ENCODE measurements around the gene RPA3.

RPA3 gene

GRCh38 chr7:7720750-7721621 is 2.6 kb upstream of the RPA3 start:
- no peaks in the 10 kb centered on the region for H3K27me3 ChIP-seq (ENCODE audit: control insufficient read depth in 1 of 2, insufficient read depth in 2 of 2, low read length in 2 of 2)
- H3K4me3 ChIP-seq (ENCODE audit: low read depth in 1 of 2, low read length in 2 of 2) = no peak overlapping the region
- H3K9ac ChIP-seq (ENCODE audit: low read length) = no peak overlapping the region
- H3K36me3 ChIP-seq (ENCODE audit: insufficient read depth, low read length) = no peaks in the 10 kb centered on the region
- peaks cover 18% of the 10 kb centered on the region for H3K4me1 ChIP-seq (ENCODE audit: insufficient read depth, low read length)
- H3K9me3 ChIP-seq (ENCODE audit: low read length) = no peaks in the 10 kb centered on the region
- no peak overlapping the region for H3K27ac ChIP-seq (ENCODE audit: low read depth, low read length)

- no peaks in the 10 kb centered on the region for H3K27me3 ChIP-seq (ENCODE audit: control insufficient read depth in 1 of 2, insufficient read depth in 2 of 2, low read length in 2 of 2)
- H3K27ac ChIP-seq (ENCODE audit: low read depth, low read length) = no peak overlapping the region
These were observed 1.8 kb upstream of the RPA3 start for GRCh38 chr7:7720193-7720592.

GRCh38 chr7:7719236-7719635 is 829 bp upstream of the RPA3 start:
- H3K4me1 ChIP-seq (ENCODE audit: insufficient read depth, low read length) = peaks cover 18% of the 10 kb centered on the region
- no peaks in the 10 kb centered on the region for H3K9me3 ChIP-seq (ENCODE audit: low read length)
- no peak overlapping the region for H3K27ac ChIP-seq (ENCODE audit: low read depth, low read length)
- no peaks in the 10 kb centered on the region for H3K36me3 ChIP-seq (ENCODE audit: insufficient read depth, low read length)
- no peak overlapping the region for H3K9ac ChIP-seq (ENCODE audit: low read length)
- H3K27me3 ChIP-seq (ENCODE audit: control insufficient read depth in 1 of 2, insufficient read depth in 2 of 2, low read length in 2 of 2) = no peaks in the 10 kb centered on the region
- no peak overlapping the region for H3K4me3 ChIP-seq (ENCODE audit: low read depth in 1 of 2, low read length in 2 of 2)

More at GRCh38 chr7:7720193-7720592, 1.8 kb upstream of the RPA3 start:
- H3K9me3 ChIP-seq (ENCODE audit: low read length) = no peaks in the 10 kb centered on the region
- H3K36me3 ChIP-seq (ENCODE audit: insufficient read depth, low read length) = no peaks in the 10 kb centered on the region
- no peak overlapping the region for H3K4me3 ChIP-seq (ENCODE audit: low read depth in 1 of 2, low read length in 2 of 2)
- peaks cover 18% of the 10 kb centered on the region for H3K4me1 ChIP-seq (ENCODE audit: insufficient read depth, low read length)
- H3K9ac ChIP-seq (ENCODE audit: low read length) = no peak overlapping the region

GRCh38 chr7:7713730-7714129 is 4.7 kb downstream of the RPA3 start:
- Histone ChIP-seq H3K36me3 (ENCODE audit: insufficient read depth, low read length) (no peaks in the 10 kb centered on the region), H3K4me3 (ENCODE audit: low read depth in 1 of 2, low read length in 2 of 2) (no peak overlapping the region), H3K9ac (ENCODE audit: low read length) (no peak overlapping the region), H3K27me3 (ENCODE audit: control insufficient read depth in 1 of 2, insufficient read depth in 2 of 2, low read length in 2 of 2) (no peaks in the 10 kb centered on the region), H3K9me3 (ENCODE audit: low read length) (no peaks in the 10 kb centered on the region), H3K4me1 (ENCODE audit: insufficient read depth, low read length) (peaks cover 2% of the 10 kb centered on the region), H3K27ac (ENCODE audit: low read depth, low read length) (no peak overlapping the region)

GRCh38 chr7:7710469-7710868 is 7.9 kb downstream of the RPA3 start:
- Histone ChIP-seq H3K27ac (ENCODE audit: low read depth, low read length) (no peak overlapping the region), H3K9ac (ENCODE audit: low read length) (no peak overlapping the region), H3K4me1 (ENCODE audit: insufficient read depth, low read length) (no peaks in the 10 kb centered on the region), H3K36me3 (ENCODE audit: insufficient read depth, low read length) (no peaks in the 10 kb centered on the region), H3K27me3 (ENCODE audit: control insufficient read depth in 1 of 2, insufficient read depth in 2 of 2, low read length in 2 of 2) (no peaks in the 10 kb centered on the region), H3K9me3 (ENCODE audit: low read length) (no peaks in the 10 kb centered on the region), H3K4me3 (ENCODE audit: low read depth in 1 of 2, low read length in 2 of 2) (no peak overlapping the region)

- H3K9ac ChIP-seq (ENCODE audit: low read length) = no peak overlapping the region
- H3K27me3 ChIP-seq (ENCODE audit: control insufficient read depth in 1 of 2, insufficient read depth in 2 of 2, low read length in 2 of 2) = no peaks in the 10 kb centered on the region
- no peaks in the 10 kb centered on the region for H3K4me1 ChIP-seq (ENCODE audit: insufficient read depth, low read length)
- H3K36me3 ChIP-seq (ENCODE audit: insufficient read depth, low read length) = no peaks in the 10 kb centered on the region
- no peak overlapping the region for H3K4me3 ChIP-seq (ENCODE audit: low read depth in 1 of 2, low read length in 2 of 2)
- no peaks in the 10 kb centered on the region for H3K9me3 ChIP-seq (ENCODE audit: low read length)
- no peak overlapping the region for H3K27ac ChIP-seq (ENCODE audit: low read depth, low read length)
These were observed 9.1 kb downstream of the RPA3 start for GRCh38 chr7:7709291-7709690.

GRCh38 chr7:7707806-7708205 is 10.6 kb downstream of the RPA3 start:
- no peak overlapping the region for H3K9ac ChIP-seq (ENCODE audit: low read length)
- no peaks in the 10 kb centered on the region for H3K36me3 ChIP-seq (ENCODE audit: insufficient read depth, low read length)
- H3K27me3 ChIP-seq (ENCODE audit: control insufficient read depth in 1 of 2, insufficient read depth in 2 of 2, low read length in 2 of 2) = no peaks in the 10 kb centered on the region
- H3K9me3 ChIP-seq (ENCODE audit: low read length) = no peaks in the 10 kb centered on the region
- H3K27ac ChIP-seq (ENCODE audit: low read depth, low read length) = no peak overlapping the region
- no peak overlapping the region for H3K4me3 ChIP-seq (ENCODE audit: low read depth in 1 of 2, low read length in 2 of 2)
- H3K4me1 ChIP-seq (ENCODE audit: insufficient read depth, low read length) = no peaks in the 10 kb centered on the region

GRCh38 chr7:7707246-7707645 is 11.2 kb downstream of the RPA3 start:
- Histone ChIP-seq H3K9ac (ENCODE audit: low read length) (no peak overlapping the region), H3K36me3 (ENCODE audit: insufficient read depth, low read length) (no peaks in the 10 kb centered on the region), H3K4me1 (ENCODE audit: insufficient read depth, low read length) (no peaks in the 10 kb centered on the region), H3K27me3 (ENCODE audit: control insufficient read depth in 1 of 2, insufficient read depth in 2 of 2, low read length in 2 of 2) (no peaks in the 10 kb centered on the region), H3K4me3 (ENCODE audit: low read depth in 1 of 2, low read length in 2 of 2) (no peak overlapping the region), H3K9me3 (ENCODE audit: low read length) (no peaks in the 10 kb centered on the region), H3K27ac (ENCODE audit: low read depth, low read length) (no peak overlapping the region)

GRCh38 chr7:7706556-7707172 is 11.7 kb downstream of the RPA3 start:
- Histone ChIP-seq H3K36me3 (ENCODE audit: insufficient read depth, low read length) (no peaks in the 10 kb centered on the region), H3K27ac (ENCODE audit: low read depth, low read length) (no peak overlapping the region), H3K9ac (ENCODE audit: low read length) (no peak overlapping the region), H3K4me1 (ENCODE audit: insufficient read depth, low read length) (no peaks in the 10 kb centered on the region), H3K4me3 (ENCODE audit: low read depth in 1 of 2, low read length in 2 of 2) (no peak overlapping the region), H3K27me3 (ENCODE audit: control insufficient read depth in 1 of 2, insufficient read depth in 2 of 2, low read length in 2 of 2) (no peaks in the 10 kb centered on the region), H3K9me3 (ENCODE audit: low read length) (no peaks in the 10 kb centered on the region)

GRCh38 chr7:7706101-7706511 is 12.3 kb downstream of the RPA3 start:
- no peaks in the 10 kb centered on the region for H3K4me1 ChIP-seq (ENCODE audit: insufficient read depth, low read length)

GRCh38 chr7:7705318-7705717 is 13.1 kb downstream of the RPA3 start:
- no peaks in the 10 kb centered on the region for H3K4me1 ChIP-seq (ENCODE audit: insufficient read depth, low read length)
- no peaks in the 10 kb centered on the region for H3K27me3 ChIP-seq (ENCODE audit: control insufficient read depth in 1 of 2, insufficient read depth in 2 of 2, low read length in 2 of 2)
- H3K9ac ChIP-seq (ENCODE audit: low read length) = no peak overlapping the region
- no peaks in the 10 kb centered on the region for H3K9me3 ChIP-seq (ENCODE audit: low read length)
- no peak overlapping the region for H3K4me3 ChIP-seq (ENCODE audit: low read depth in 1 of 2, low read length in 2 of 2)
- H3K27ac ChIP-seq (ENCODE audit: low read depth, low read length) = no peak overlapping the region
- H3K36me3 ChIP-seq (ENCODE audit: insufficient read depth, low read length) = no peaks in the 10 kb centered on the region

More at GRCh38 chr7:7706101-7706511, 12.3 kb downstream of the RPA3 start:
- H3K36me3 ChIP-seq (ENCODE audit: insufficient read depth, low read length) = no peaks in the 10 kb centered on the region
- H3K4me3 ChIP-seq (ENCODE audit: low read depth in 1 of 2, low read length in 2 of 2) = no peak overlapping the region
- no peaks in the 10 kb centered on the region for H3K27me3 ChIP-seq (ENCODE audit: control insufficient read depth in 1 of 2, insufficient read depth in 2 of 2, low read length in 2 of 2)
- no peak overlapping the region for H3K27ac ChIP-seq (ENCODE audit: low read depth, low read length)
- no peak overlapping the region for H3K9ac ChIP-seq (ENCODE audit: low read length)
- no peaks in the 10 kb centered on the region for H3K9me3 ChIP-seq (ENCODE audit: low read length)
